OCI-LY7 (cell line): ENCODE results near the gene TBX4. TPM values are rescaled to one million over a fixed set of nuclear protein-coding genes. Genes with fewer than 3 reads are reported as not detected.
A peak's percentile ranks its signal among the peaks of the same experiment; 100 is the strongest.

ENCODE experiments used
- Bru-seq: library from RNA; stranded (reverse); fragments of 400-500 nt; gene quantifications from one replicate; lab custom pipeline; 2021; lab: Mats Ljungman, UMichigan
- BruChase-seq, 2 experiments: library from RNA; stranded (reverse); fragments of 400-500 nt; gene quantifications; one replicate each; lab custom pipeline; 2021; lab: Mats Ljungman, UMichigan
- BruUV-seq: library from RNA; stranded (reverse); fragments of 400-500 nt; replicated peaks from 2 replicates; lab custom pipeline; 2021; lab: Mats Ljungman, UMichigan
- CTCF ChIA-PET: fragments of 300-600 bp; sonication (Branson Sonifier 250); formaldehyde crosslinking; loops from one replicate; lab custom pipeline; 2022; ENCODE audit warnings: antibody characterized with exemption; ENCODE audit not compliant: unreplicated experiment; lab: Charles Lee
- POLR2A ChIA-PET: fragments of 300-600 bp; sonication (Branson Sonifier 250); formaldehyde crosslinking; loops from one replicate; lab custom pipeline; 2022; ENCODE audit warnings: antibody characterized with exemption; lab: Charles Lee
- DNase-seq: peaks from one replicate; pipeline ENCODE4 v3.0.0-alpha.2; 2015; ENCODE audit warnings: low spot score
- H2AFZ ChIP-seq: fragments of 200-600 bp; sonication (generic), shearing (Covaris generic); 2 replicates; pipeline ENCODE4 v1.6.1; 2014; ENCODE audit warnings: mild to moderate bottlenecking, antibody characterized with exemption, low read length, moderate library complexity
- H3K27ac ChIP-seq: fragments of 200-600 bp; sonication (generic); 2 replicates; pipeline ENCODE4 v1.5.1; 2014; ENCODE audit warnings: mixed run types, low read depth, mild to moderate bottlenecking, moderate library complexity, low read length, inconsistent platforms; ENCODE audit not compliant: poor library complexity, severe bottlenecking
- H3K36me3 ChIP-seq: fragments of 200-600 bp; sonication (generic); 2 replicates; pipeline ENCODE4 v1.6.1; 2014; ENCODE audit warnings: mild to moderate bottlenecking, antibody characterized with exemption, low read length, moderate library complexity, mixed read lengths; ENCODE audit not compliant: insufficient read depth
- H3K4me1 ChIP-seq: fragments of 200-600 bp; sonication (generic); 2 replicates; pipeline ENCODE4 v1.5.1; 2014; ENCODE audit warnings: mild to moderate bottlenecking, low read length; ENCODE audit not compliant: insufficient read depth, poor library complexity, severe bottlenecking
- H3K4me2 ChIP-seq: fragments of 200-600 bp; sonication (generic); 2 replicates; pipeline ENCODE4 v1.6.1; 2014; ENCODE audit warnings: mild to moderate bottlenecking, low read length
- H3K4me3 ChIP-seq: fragments of 200-600 bp; sonication (generic); 2 replicates; pipeline ENCODE4 v1.5.1; 2014; ENCODE audit warnings: mild to moderate bottlenecking, low read depth, low read length; ENCODE audit not compliant: poor library complexity, severe bottlenecking
- H3K79me2 ChIP-seq: fragments of 200-600 bp; sonication (generic); 2 replicates; pipeline ENCODE4 v1.6.1; 2016; ENCODE audit warnings: low read depth, mild to moderate bottlenecking, low read length, moderate library complexity, mixed read lengths; ENCODE audit not compliant: insufficient read depth
- H3K9me2 ChIP-seq: fragments of 200-600 bp; sonication (generic); 2 replicates; pipeline ENCODE4 v1.6.1; 2016; ENCODE audit warnings: mild to moderate bottlenecking, low read length, mixed read lengths; ENCODE audit not compliant: insufficient read depth
- H3K9me3 ChIP-seq: fragments of 200-600 bp; sonication (generic); 2 replicates; pipeline ENCODE4 v1.6.1; 2014; ENCODE audit warnings: mild to moderate bottlenecking, mixed run types, low read length, mixed read lengths
- H4K20me1 ChIP-seq: fragments of 200-600 bp; sonication (generic); 2 replicates; pipeline ENCODE4 v1.6.1; 2014; ENCODE audit warnings: mild to moderate bottlenecking, antibody characterized with exemption, low read length, moderate library complexity, mixed read lengths; ENCODE audit not compliant: insufficient read depth
- CTCF ChIP-seq: fragments of 200-600 bp; sonication (generic); conservative IDR thresholded peaks from 2 replicates; pipeline ENCODE4 v1.5.1; 2014; ENCODE audit warnings: mild to moderate bottlenecking, antibody characterized with exemption, low read length, moderate library complexity, mixed read lengths
- EZH2phosphoT487 ChIP-seq: fragments of 200-600 bp; sonication (generic); IDR thresholded peaks from 2 replicates; pipeline ENCODE4 v1.6.1; 2018; ENCODE audit warnings: low read depth, borderline replicate concordance, mild to moderate bottlenecking, mixed run types, antibody characterized with exemption, low read length, moderate library complexity, mixed read lengths
- intact Hi-C: fragments of 100-400 bp; cut with micrococcal nuclease; formaldehyde crosslinking; loops from one replicate; pipeline ENCODE4 v1.10.0; 2022; ENCODE audit not compliant: unreplicated experiment
- long read RNA-seq: library from polyadenylated mRNA; stranded (forward); transcript quantifications from one replicate; pipeline ENCODE4 v2.0.0, GENCODE V29; 2022
- total RNA-seq, 2 experiments: library from RNA; depleted of rRNA in 1 of 2; stranded (reverse); fragments of >200 nt in 1 of 2; shearing (Covaris generic) in 1 of 2; gene quantifications; 2 replicates each; pipeline ENCODE4 v1.2.3, GENCODE V29; 2014 to 2022

TBX4 gene
- total RNA-seq (2014; rRNA removed; shearing (Covaris generic)) (not detected in 2 replicates), total RNA-seq (2022) (not detected in 2 replicates), Bru-seq, nascent RNA (percentile 4 among the genes with signal in this experiment), BruChase-seq, experiment 1, labeled RNA remaining after a 6-hour chase (percentile 5 among the genes with signal in this experiment), BruChase-seq, experiment 2, labeled RNA remaining after a 2-hour chase (percentile 4 among the genes with signal in this experiment)
- long read RNA-seq: 0 reads

GRCh38 chr17:61452301-61453290 is at the start of gene TBX4:
Gene TBX4 (plus strand): TSS chr17:61452422. CDS start chr17:61456491, 4,069 bp downstream.
- ChIA-PET POLR2A (no interaction called here), CTCF (no interaction called here)
- no peak for DNase-seq
- Histone ChIP-seq H3K4me1 (no peaks in the 10 kb centered on the region), H3K36me3 (no peaks in the 10 kb centered on the region), H3K4me2 (no peak within 1 kb of the TSS), H3K9me2 (no peaks in the 10 kb centered on the region), H3K4me3 (no peak within 1 kb of the TSS), H4K20me1 (no peaks in the 10 kb centered on the region), H3K9me3 (no peaks in the 10 kb centered on the region), H3K27ac (no peak within 1 kb of the TSS), H2AFZ (no peak within 1 kb of the TSS), H3K79me2 (no peaks in the 10 kb centered on the region)
- TF ChIP-seq EZH2phosphoT487 (no peak), CTCF (no peak)
- BruUV-seq: no TSS peak
- intact Hi-C loops: no loop called here

GRCh38 chr17:61402978-61403800 is 49.0 kb upstream of the TBX4 start:
- ChIA-PET CTCF (no interaction called here), POLR2A (no interaction called here)
- Histone ChIP-seq H3K4me1 (no peaks in the 10 kb centered on the region), H3K79me2 (no peaks in the 10 kb centered on the region), H3K4me2 (no peak overlapping the region), H3K4me3 (no peak overlapping the region), H3K9me3 (no peaks in the 10 kb centered on the region), H3K36me3 (no peaks in the 10 kb centered on the region), H3K9me2 (no peaks in the 10 kb centered on the region), H3K27ac (no peak overlapping the region), H4K20me1 (no peaks in the 10 kb centered on the region), H2AFZ (no peak overlapping the region)
- no peak for TF ChIP-seq CTCF
- TF ChIP-seq EZH2phosphoT487: no peak
- no peak for DNase-seq
- intact Hi-C loops: no loop called here
- BruUV-seq: no TSS peak
